Measurements from ENCODE around the gene DHRS9. TPM values are rescaled to one million over a fixed set of nuclear protein-coding genes. Genes with fewer than 3 reads are reported as not detected.

Gene DHRS9
- total and polyA plus RNA-seq, 10 donors: 2.3 to 10.9 (median 5.3) TPM

- Histone ChIP-seq H3K27ac (no peak overlapping the region), H3K4me1 (peaks cover 0 to 4% (median 0%) of the 10 kb centered on the region in 6 donors), H3K4me3 (no peak overlapping the region), H3K27me3 (replicated peaks in 1 of 7) (no peaks in the 10 kb centered on the region), H3K36me3 (no peaks in the 10 kb centered on the region), H3K9me3 (no peaks in the 10 kb centered on the region)
- DNase-seq: no peak
- TF ChIP-seq CTCF (IDR thresholded peaks at IDR 0.05 in 8 of 11, conservative IDR thresholded peaks at IDR 0.05 in 3 of 11) (peak; percentile 55 to 86 (median 81)), POLR2AphosphoS5 (IDR thresholded peaks at IDR 0.05) (no peak), POLR2A (IDR thresholded peaks at IDR 0.05) (no peak)
- 17 to 26% (median 21%) methylated on average over 10 of the region's 10 CpGs for WGBS, 5 donors
- intact Hi-C loops (cut with DNase I; ENCODE audit: low total_unique reads): loop anchor here (5.0 kb wide), 1 partner anchor 180 kb away; no protein-coding TSS in a partner anchor
Observed at GRCh38 chr2:169141713-169142352, 72.5 kb downstream of the DHRS9 start.

DNA sequence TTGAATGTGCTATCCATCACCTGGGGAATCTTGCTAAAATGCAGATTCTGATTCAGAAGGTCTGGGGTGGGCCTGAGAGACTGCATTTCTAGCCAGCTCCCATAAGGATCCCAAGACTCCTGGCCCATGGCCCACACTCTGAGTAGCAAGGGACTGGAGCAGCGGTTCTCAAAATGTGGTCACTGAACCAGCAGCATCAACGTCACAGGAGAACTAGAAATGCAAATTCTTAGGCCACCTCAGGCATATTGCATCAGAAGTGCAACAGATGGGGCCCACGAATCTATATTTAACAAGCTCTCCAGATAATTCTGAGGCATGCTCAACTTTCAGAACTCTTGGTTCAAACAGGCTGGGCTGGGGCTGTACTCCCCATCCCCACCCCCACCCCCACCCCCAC is 74.6 kb downstream of the DHRS9 start:
- Histone ChIP-seq H3K27ac (no peak overlapping the region), H3K27me3 (replicated peaks in 1 of 7) (no peaks in the 10 kb centered on the region), H3K36me3 (no peaks in the 10 kb centered on the region), H3K4me1 (peaks cover 0 to 4% (median 0%) of the 10 kb centered on the region in 6 donors), H3K4me3 (no peak overlapping the region), H3K9me3 (no peaks in the 10 kb centered on the region)
- TF ChIP-seq POLR2A (IDR thresholded peaks at IDR 0.05) (no peak), CTCF (IDR thresholded peaks at IDR 0.05 in 8 of 11, conservative IDR thresholded peaks at IDR 0.05 in 3 of 11) (no peak), POLR2AphosphoS5 (IDR thresholded peaks at IDR 0.05) (no peak)
- no peak for DNase-seq
- WGBS, 5 donors: 48 to 77% (median 57%) methylated on average over 2 to 3 of the region's 3 CpGs
- intact Hi-C loops (cut with DNase I; ENCODE audit: low total_unique reads): loop anchor here (5.0 kb wide), 1 partner anchor 182 kb away; no protein-coding TSS in a partner anchor

Other genes with a start within 250 kb of the DHRS9 start
- 1 to 10 TPM in 5 of 7 donors, under 1 TPM in 1, not detected in 1; 0.25 to 3.5 (median 2.1) TPM for gene SPC25, start 179.1 kb upstream of the DHRS9 start, total RNA-seq
- 1 to 10 TPM in 2 of 3 donors, under 1 TPM in 1; 0.54 to 4.2 (median 2.8) TPM for gene SPC25, start 179.1 kb upstream of the DHRS9 start, polyA plus RNA-seq
- not detected for gene G6PC2, start 168.3 kb upstream of the DHRS9 start, total RNA-seq
- gene G6PC2, start 168.3 kb upstream of the DHRS9 start, polyA plus RNA-seq: not detected
- gene ABCB11, start 38.2 kb upstream of the DHRS9 start, total RNA-seq: under 1 TPM in 4 of 7 donors, not detected in 3; 0.10 to 0.32 (median 0.24) TPM
- gene ABCB11, start 38.2 kb upstream of the DHRS9 start, polyA plus RNA-seq: under 1 TPM; 0.03 to 0.12 (median 0.07) TPM